ENCODE measurements around the gene MAPT. TPM values are rescaled to one million over a fixed set of nuclear protein-coding genes. Genes with fewer than 3 reads are reported as not detected.

Gene MAPT
- total RNA-seq, 1 donor from 2014 or later, result 2.1 TPM

DNA sequence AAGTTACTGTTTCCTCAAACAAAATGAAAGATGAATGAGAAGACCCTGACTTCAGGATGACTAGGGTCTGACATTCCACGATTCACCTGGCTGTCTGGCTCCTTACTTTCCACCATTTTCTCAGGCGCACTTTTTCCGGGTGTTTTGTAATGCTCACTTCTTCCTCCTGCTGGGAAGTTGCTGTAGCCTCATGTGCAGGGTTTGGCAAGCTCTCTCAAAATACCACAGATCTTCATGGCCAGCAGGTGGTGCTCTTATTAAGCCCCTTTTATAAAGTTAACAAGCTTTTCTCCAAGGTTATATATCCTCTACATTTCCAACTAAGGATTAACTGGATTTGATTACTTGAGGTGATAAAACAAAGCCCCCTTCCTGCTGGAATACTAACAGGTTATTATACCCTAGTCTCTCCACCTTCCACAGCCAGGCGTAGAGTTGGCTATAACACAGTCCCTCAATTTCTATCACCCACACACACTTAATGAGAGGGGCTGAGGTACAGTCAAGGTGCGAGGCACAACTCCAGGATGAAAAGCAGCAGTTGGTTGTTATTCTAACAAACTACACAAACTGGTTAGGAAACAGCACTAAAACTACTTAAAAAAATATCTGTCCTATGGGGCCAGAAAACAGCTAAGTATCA, 150.1 kb downstream of the MAPT start:
- H3K27ac Mint-ChIP-seq (ENCODE audit: unreplicated experiment), result peak overlapping the region; percentile 59
- Histone ChIP-seq H2AFZ (ENCODE audit: low read depth, low read length) (no peak overlapping the region), H3K4me2 (ENCODE audit: low read length) (no peak overlapping the region), H4K20me1 (ENCODE audit: insufficient read depth, low read length) (peaks cover 37% of the 10 kb centered on the region), H3K4me1 (ENCODE audit: insufficient read depth, low read length) (no peaks in the 10 kb centered on the region), H3K27ac (ENCODE audit: low read depth, low read length) (no peak overlapping the region), H3K4me3 (ENCODE audit: insufficient read depth, low read depth, low read length) (no peak overlapping the region), H3K9ac (ENCODE audit: low read length) (peak overlapping the region; percentile 8), H3K27me3 (ENCODE audit: insufficient read depth, low read length) (no peaks in the 10 kb centered on the region), H3K36me3 (ENCODE audit: insufficient read depth, low read length) (peaks cover 41% of the 10 kb centered on the region), H3K79me2 (ENCODE audit: insufficient read depth, low read length) (peaks cover 8% of the 10 kb centered on the region), H3K9me3 (ENCODE audit: insufficient read depth, low read depth, low read length) (no peaks in the 10 kb centered on the region)
- peaks cover 13% of the 10 kb centered on the region for H3K36me3 Mint-ChIP-seq (ENCODE audit: low read depth, unreplicated experiment)
- TF ChIP-seq EZH2 (IDR thresholded peaks at IDR 0.05; ENCODE audit: insufficient read depth, low read length) (no peak), CTCF (IDR thresholded peaks at IDR 0.05; ENCODE audit: insufficient read depth, low read depth, low read length) (peak; percentile 96)
- no peaks in the 10 kb centered on the region for H3K27me3 Mint-ChIP-seq (ENCODE audit: low read depth, unreplicated experiment)
- H3K9me3 Mint-ChIP-seq (ENCODE audit: unreplicated experiment), result no peaks in the 10 kb centered on the region
- H3K4me3 Mint-ChIP-seq (ENCODE audit: unreplicated experiment), result peak overlapping the region; percentile 15
- FAIRE-seq (peak; percentile 87), DNase-seq (ENCODE audit: low read depth) (peak; percentile 77)
- H3K4me1 Mint-ChIP-seq (ENCODE audit: low read depth, unreplicated experiment), result peaks cover 23% of the 10 kb centered on the region

DNA sequence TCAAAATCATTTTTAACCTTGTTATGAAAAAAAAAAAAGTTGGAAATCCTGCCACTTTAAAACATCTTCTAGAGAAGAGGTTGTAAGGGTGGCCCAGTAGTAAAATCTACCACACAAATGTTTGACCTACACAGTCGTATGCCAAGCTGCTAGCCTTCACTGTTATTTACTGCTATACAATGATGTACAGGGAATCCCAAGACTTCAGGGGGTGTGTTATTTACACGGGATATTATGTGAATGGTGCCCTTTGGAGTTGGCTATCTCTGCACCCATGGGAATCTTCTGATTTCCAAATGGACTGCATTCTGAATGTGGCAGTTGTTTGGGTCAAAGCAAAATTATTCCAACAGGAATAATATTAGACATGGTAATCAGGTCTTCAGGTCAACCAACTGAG, 150.6 kb downstream of the MAPT start:
- H4K20me1 ChIP-seq (ENCODE audit: insufficient read depth, low read length), result peaks cover 32% of the 10 kb centered on the region
- H3K9ac ChIP-seq (ENCODE audit: low read length), result no peak overlapping the region
- no peak for DNase-seq (ENCODE audit: low read depth)
- H3K9me3 ChIP-seq (ENCODE audit: insufficient read depth, low read depth, low read length), result no peaks in the 10 kb centered on the region
- no peak overlapping the region for H3K27ac ChIP-seq (ENCODE audit: low read depth, low read length)
- no peak overlapping the region for H2AFZ ChIP-seq (ENCODE audit: low read depth, low read length)
- H3K9me3 Mint-ChIP-seq (ENCODE audit: unreplicated experiment), result no peaks in the 10 kb centered on the region
- peak overlapping the region; percentile 59 for H3K27ac Mint-ChIP-seq (ENCODE audit: unreplicated experiment)
- peaks cover 11% of the 10 kb centered on the region for H3K79me2 ChIP-seq (ENCODE audit: insufficient read depth, low read length)
- no peaks in the 10 kb centered on the region for H3K27me3 Mint-ChIP-seq (ENCODE audit: low read depth, unreplicated experiment)
- H3K36me3 ChIP-seq (ENCODE audit: insufficient read depth, low read length), result peaks cover 42% of the 10 kb centered on the region
- TF ChIP-seq EZH2 (IDR thresholded peaks at IDR 0.05; ENCODE audit: insufficient read depth, low read length) (no peak), CTCF (IDR thresholded peaks at IDR 0.05; ENCODE audit: insufficient read depth, low read depth, low read length) (no peak)
- no peak overlapping the region for H3K4me2 ChIP-seq (ENCODE audit: low read length)
- peaks cover 23% of the 10 kb centered on the region for H3K4me1 Mint-ChIP-seq (ENCODE audit: low read depth, unreplicated experiment)
- no peak overlapping the region for H3K4me3 Mint-ChIP-seq (ENCODE audit: unreplicated experiment)
- H3K36me3 Mint-ChIP-seq (ENCODE audit: low read depth, unreplicated experiment), result peaks cover 17% of the 10 kb centered on the region
- no peaks in the 10 kb centered on the region for H3K27me3 ChIP-seq (ENCODE audit: insufficient read depth, low read length)
- H3K4me3 ChIP-seq (ENCODE audit: insufficient read depth, low read depth, low read length), result no peak overlapping the region
- H3K4me1 ChIP-seq (ENCODE audit: insufficient read depth, low read length), result no peaks in the 10 kb centered on the region
- FAIRE-seq, result no peak

DNA sequence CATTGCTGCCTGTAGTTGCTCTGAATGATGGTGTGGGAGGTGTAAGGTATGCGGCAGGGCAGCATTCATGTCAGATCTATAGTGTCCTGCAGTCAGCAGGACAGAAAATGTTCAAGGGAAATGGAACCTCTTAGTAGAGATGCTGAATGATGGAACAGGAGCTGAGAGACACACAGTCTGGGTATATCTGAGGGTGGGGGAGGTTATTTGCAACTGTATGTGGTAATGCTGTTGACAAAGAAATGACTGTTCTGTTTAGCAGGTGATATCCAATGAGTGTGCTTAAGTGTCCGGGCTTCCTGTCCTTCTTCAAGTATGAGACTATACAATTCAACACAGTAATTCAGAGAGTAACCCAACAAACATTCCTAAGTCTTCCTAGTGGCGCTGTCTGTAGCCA, 151.3 kb downstream of the MAPT start:
- H3K4me1 Mint-ChIP-seq (ENCODE audit: low read depth, unreplicated experiment), result peaks cover 23% of the 10 kb centered on the region
- H3K27ac Mint-ChIP-seq (ENCODE audit: unreplicated experiment), result peak overlapping the region; percentile 66
- Histone ChIP-seq H3K36me3 (ENCODE audit: insufficient read depth, low read length) (peaks cover 47% of the 10 kb centered on the region), H3K4me2 (ENCODE audit: low read length) (no peak overlapping the region), H2AFZ (ENCODE audit: low read depth, low read length) (no peak overlapping the region), H3K9ac (ENCODE audit: low read length) (no peak overlapping the region), H3K27ac (ENCODE audit: low read depth, low read length) (no peak overlapping the region), H3K4me3 (ENCODE audit: insufficient read depth, low read depth, low read length) (no peak overlapping the region), H3K4me1 (ENCODE audit: insufficient read depth, low read length) (no peaks in the 10 kb centered on the region), H3K27me3 (ENCODE audit: insufficient read depth, low read length) (no peaks in the 10 kb centered on the region), H3K9me3 (ENCODE audit: insufficient read depth, low read depth, low read length) (no peaks in the 10 kb centered on the region), H4K20me1 (ENCODE audit: insufficient read depth, low read length) (peaks cover 32% of the 10 kb centered on the region), H3K79me2 (ENCODE audit: insufficient read depth, low read length) (peaks cover 11% of the 10 kb centered on the region)
- peak overlapping the region; percentile 23 for H3K4me3 Mint-ChIP-seq (ENCODE audit: unreplicated experiment)
- TF ChIP-seq CTCF (IDR thresholded peaks at IDR 0.05; ENCODE audit: insufficient read depth, low read depth, low read length), result no peak
- no peak for DNase-seq (ENCODE audit: low read depth)
- peaks cover 21% of the 10 kb centered on the region for H3K36me3 Mint-ChIP-seq (ENCODE audit: low read depth, unreplicated experiment)
- no peaks in the 10 kb centered on the region for H3K27me3 Mint-ChIP-seq (ENCODE audit: low read depth, unreplicated experiment)
- peaks cover under 1% of the 10 kb centered on the region for H3K9me3 Mint-ChIP-seq (ENCODE audit: unreplicated experiment)
- no peak for FAIRE-seq

Data from astrocyte (in vitro differentiated cells and primary cell).